Ureter (tissue), 1 donor: ENCODE results near the gene LMTK3. TPM values are rescaled to one million over a fixed set of nuclear protein-coding genes. Genes with fewer than 3 reads are reported as not detected.
"Not testable (repeated sequence)": the region's sequence is repeated elsewhere in the genome, so short reads cannot be mapped to it uniquely, and the experiment has no call there.

Source experiments
- DNase-seq: peaks from one replicate; pipeline ENCODE4 v3.0.0-alpha.2; 2020; ENCODE audit warnings: low spot score
- total RNA-seq: library from RNA; stranded (reverse); gene quantifications from one replicate; pipeline ENCODE4 v1.2.4, GENCODE V29; 2023
- donor health status: DM: yes; HTN: yes; CAD: no.

Gene LMTK3
- total RNA-seq, 1 donor from 2014 or later = 5.1 TPM

DNA sequence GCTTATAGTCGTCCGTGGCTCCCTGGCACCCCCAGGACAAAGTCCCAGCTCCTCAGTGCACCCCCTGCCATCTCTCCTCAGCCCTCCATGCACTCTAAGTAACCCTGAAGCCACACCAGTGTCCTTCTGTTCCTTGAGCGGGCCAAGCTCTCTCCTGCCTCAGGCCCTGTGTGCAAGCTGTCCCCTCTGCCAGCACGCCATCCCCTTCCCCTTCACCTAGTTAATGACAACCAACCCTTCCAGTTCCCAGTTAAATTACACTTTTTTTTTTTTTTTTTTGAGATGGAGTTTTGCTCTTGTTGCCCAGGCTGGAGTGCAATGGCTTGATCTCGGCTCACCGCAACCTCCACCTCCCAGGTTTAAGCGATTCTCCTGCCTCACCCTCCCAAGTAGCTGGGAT is 23.2 kb downstream of the LMTK3 start:
- not testable (repeated sequence) for DNase-seq

- DNase-seq = peak; percentile 88
Observed at GRCh38 chr19:48487948-48488347, 23.7 kb downstream of the LMTK3 start.

DNA sequence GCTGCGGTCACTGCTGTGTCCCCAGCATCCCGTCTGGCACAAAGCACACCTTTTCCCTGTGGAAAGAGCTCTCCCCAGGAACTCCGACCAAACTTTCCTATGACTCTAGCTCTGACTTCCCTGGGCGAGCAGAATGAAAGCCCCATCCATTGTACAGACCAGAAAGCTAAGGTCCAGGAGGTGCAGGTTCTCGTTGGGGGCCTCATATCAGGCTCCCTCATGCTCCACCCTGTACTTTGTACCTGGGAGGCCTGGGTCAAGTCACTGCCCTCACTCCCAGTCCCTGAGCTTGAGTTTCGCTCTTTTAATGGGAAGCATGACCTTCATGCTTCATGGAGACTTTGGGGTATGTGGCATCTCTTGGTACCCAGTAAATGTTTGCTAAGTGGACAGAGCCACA is 24.1 kb downstream of the LMTK3 start:
- no peak for DNase-seq

DNA sequence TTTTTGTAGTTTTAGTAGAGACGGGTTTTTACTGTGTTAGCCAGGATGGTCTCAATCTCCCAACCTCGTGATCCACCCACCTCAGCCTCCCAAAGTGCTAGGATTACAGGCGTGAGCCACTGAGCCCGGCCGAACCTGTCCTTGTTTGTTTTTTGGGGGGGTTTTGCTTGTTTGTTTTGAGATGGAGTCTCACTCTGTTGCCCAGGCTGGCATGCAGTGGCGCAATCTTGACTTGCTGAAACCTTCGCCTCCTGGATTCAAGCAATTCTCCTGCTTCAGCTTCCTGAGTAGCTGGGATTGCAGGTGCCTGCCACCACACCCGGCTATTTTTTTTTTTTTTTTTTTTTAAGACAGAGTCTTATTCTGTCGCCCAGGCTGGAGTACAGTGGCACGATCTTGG is 24.9 kb downstream of the LMTK3 start:
- DNase-seq = not testable (repeated sequence)

DNA sequence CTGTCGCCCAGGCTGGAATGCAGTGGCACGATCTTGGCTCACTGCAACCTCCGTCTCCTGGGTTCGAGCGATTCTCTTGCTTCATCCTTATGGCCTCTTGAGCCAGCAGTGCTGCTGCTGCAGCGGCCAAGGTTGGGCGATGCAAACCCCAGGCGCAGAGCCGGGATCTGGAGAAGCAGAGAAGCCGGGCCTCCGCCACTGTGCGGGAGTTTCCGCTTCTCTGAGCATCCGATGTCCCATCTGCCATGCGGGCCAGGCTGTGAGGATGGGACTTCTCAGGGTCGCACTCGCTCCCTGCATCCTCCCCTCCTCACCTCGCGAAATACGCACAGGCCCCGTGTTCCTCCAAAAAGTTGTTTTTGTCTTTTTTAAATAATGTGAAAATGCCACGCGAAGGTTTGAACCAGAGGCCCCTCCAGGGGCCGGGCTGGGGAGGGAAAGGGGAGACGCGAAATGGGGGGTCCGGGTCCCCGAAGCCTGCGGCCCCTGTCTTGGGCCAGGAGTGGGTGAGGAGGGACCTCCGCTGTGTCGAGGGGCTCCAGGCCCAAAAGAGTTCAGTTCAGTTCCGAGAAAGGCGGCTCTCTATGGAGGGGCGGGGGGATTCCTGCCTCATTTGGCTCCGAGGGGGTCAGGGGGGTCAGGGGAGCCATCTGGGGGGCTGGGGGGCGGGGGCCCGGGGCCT is 26.6 kb downstream of the LMTK3 start:
- DNase-seq = no peak

DNA sequence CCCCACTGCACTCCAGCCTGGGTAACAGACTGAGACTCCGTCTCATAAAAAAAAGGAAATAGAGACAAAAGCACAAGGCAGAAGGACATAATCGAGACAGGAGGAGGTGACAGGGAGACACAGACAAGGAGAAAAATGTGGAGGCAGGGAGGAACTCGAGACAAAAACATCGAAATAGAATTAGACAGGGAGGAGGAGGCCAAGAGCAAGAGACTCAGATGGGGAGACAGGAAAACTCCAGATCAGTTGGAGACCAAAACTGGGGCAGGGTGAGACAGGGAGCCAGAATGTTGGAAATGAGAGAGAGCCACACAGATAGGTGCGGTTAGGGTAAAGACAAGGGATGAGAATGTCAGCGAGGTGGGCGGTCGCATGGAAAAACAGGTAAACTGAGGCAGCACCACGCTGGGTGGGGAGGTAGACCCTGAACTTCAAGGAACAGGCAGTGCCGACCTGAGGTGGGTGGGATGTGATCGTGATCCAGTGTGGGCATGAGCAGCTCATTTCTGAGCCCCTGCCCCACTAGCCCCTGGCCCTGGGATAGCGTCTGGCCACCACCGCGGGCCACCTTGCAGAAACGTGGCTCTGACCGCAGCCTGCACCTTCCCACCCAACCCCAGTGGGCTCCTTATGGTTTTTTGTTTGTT is 27.3 kb downstream of the LMTK3 start:
- DNase-seq = no peak

GRCh38 chr19:48483301-48483700 is 28.3 kb downstream of the LMTK3 start:
- no peak for DNase-seq

- DNase-seq = no peak
Observed at GRCh38 chr19:48481846-48482639, 29.6 kb downstream of the LMTK3 start.

- DNase-seq = no peak
Observed at GRCh38 chr19:48480558-48481500, 30.8 kb downstream of the LMTK3 start.

GRCh38 chr19:48480183-48480557 is 31.5 kb downstream of the LMTK3 start:
- no peak for DNase-seq

- DNase-seq = no peak
Observed at GRCh38 chr19:48479686-48480085, 31.9 kb downstream of the LMTK3 start.

DNA sequence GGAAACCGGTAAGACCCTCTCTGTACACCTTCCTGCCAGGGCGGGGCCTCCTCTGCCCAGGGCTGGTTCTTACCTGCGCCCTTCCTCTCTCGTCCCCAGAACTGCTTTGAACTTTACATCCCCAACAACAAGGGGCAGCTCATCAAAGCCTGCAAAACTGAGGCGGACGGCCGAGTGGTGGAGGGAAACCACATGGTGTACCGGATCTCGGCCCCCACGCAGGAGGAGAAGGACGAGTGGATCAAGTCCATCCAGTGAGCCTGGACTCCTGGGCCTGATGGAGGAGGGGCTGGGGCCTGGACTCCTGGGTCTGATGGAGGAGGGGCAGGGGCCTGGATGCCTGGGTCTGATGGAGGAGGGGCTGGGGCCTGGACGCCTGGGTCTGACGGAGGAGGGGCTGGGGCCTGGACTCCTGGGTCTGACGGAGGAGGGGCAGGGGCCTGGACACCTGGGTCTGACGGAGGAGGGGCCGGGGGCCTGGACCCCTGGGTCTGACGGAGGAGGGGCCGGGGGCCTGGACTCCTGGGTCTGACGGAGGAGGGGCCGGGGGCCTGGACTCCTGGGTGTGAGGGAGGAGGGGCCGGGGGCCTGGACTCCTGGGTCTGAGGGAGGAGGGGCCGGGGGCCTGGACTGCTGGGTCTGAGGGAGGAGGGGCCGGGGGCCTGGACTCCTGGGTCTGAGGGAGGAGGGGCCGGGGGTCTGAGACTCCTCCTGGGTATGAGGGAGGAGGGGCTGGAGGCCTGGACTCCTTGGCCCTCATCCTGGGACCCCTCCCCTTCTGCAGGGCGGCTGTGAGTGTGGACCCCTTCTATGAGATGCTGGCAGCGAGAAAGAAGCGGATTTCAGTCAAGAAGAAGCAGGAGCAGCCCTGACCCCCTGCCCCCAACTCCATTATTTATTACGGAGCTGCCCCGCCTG is 33.0 kb downstream of the LMTK3 start:
- DNase-seq = no peak

DNA sequence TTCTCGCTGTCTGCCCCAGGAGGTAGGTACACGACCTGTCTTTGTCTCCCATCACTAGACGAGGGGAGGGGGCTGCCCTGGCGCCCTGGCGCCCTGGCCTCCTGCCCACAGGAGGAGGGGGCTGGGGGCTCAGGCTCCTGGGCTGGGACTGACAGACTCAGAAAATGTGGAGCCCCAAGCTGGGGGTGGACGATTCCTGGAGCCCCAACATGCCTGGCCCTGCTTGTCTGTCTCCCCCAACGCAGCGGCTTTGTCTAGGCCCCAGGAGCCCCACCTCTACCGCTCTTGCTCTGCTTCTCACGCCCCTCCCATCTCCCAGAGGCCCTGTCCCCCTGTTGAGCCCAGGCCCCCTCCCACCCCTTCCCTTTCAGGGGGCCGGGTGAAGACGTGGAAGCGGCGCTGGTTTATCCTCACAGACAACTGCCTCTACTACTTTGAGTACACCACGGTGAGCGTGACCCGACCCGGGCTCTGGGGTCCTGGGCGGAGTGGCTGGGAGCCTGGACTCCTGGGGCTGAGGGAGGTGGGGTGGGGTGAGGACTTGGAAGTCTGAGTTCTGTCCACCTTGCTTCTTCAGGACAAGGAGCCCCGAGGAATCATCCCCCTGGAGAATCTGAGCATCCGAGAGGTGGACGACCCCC is 33.8 kb downstream of the LMTK3 start:
- DNase-seq = no peak

DNA sequence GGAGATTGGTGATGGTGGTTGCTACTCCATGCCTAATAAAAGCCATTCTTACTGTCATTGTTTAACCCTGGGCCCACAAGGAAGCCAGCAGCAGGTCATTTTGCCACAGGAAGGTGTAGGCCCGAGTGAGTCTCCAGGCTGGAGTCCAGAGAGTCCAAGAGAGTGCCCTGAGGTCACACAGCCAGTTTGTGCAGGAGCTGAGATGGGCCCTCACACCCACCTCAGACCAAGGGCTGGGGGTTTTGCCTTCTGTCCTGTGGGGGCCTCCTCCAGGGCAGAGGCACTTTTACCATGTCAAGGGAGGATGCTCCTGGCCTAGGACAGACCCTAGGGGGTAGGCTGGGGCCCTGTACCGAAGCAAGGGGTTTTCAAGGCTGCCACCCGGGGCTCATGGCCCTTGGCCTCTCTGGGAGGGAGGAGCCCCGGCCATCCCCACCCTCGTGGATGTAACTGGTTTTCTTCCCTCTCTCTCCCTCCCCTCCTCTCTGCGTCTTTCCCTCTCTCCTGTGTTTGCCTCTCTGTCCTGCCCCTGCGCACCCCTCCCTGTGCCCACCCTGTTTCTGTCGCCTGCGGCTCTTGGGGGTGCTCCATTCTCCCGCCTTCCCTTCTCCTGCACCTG is 34.5 kb downstream of the LMTK3 start:
- no peak for DNase-seq

DNA sequence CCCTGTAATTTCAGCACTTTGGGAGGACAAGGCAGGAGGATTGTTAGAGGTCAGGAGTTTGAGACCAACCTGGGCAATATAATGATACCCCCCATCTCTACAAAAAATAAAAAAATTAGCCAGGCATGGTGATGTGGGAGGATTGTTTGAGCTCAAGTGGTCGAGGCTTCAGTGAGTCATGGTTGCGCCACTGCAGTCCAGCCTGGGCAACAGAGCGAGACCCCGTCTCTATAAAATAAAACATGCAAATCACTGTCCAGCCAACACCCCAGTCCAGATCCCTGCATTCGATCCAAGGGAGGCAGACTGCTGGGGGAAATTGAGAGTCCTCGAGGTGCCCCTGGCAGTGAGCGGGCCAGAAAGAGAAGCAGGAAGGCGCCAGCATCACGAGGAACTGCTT is 35.5 kb downstream of the LMTK3 start:
- DNase-seq = no peak

GRCh38 chr19:48475369-48476068 is 36.1 kb downstream of the LMTK3 start:
- DNase-seq = no peak

DNA sequence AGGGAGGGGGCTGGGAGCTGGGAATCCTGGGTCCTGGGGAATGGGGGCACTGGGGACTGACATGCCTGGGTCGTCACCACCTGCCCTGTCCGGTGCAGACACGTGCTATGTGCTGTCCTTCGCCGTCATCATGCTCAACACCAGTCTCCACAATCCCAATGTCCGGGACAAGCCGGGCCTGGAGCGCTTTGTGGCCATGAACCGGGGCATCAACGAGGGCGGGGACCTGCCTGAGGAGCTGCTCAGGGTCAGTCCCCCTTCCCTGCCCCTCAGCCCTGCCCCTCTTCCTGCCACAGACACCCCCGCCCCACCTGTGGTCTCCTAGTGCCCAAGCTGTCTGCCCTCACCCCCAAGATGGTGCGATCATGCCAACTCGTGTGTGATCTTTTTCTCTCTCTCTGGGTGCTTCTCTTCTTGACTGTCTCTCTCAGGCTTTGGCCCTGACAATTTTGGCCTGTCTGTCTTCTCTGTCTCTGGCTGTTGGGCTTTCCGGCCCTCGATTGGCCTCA is 37.5 kb downstream of the LMTK3 start:
- DNase-seq = no peak

DNA sequence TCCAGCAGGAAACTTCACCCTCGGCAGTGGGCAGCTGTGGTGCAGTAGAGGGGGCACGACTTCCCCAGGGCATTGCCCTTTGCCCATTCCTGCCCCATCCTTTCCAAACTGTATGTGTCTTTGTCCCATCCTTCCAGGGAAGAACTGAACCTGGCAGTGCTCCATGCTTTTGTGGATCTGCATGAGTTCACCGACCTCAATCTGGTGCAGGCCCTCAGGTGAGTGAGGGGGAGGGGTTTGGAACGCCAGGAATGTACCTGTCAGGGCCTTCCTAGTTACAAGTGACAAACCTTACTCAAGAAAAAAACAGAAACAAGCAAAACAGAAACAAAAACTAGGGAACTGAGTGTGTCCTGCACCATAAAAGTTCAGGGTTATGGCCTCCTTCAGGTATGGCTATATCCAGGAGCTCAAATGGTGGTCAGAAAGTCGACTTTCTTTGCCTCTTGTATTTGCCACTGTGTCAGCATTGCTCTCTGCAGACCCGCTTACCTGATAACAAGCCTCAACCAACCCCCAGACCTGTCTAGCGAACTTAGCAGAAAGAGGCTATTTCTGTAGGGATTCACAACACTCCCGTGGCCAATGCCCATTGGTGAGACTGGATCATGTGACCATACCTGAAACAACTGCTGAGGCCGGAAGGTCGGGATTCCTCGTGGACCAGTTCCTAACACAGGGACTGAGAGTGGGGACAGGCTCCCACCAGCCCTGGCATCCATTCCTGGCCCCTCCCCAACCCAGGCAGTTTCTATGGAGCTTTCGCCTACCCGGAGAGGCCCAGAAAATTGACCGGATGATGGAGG is 38.3 kb downstream of the LMTK3 start:
- no peak for DNase-seq
